Measurements from ENCODE around the gene SAMHD1. TPM values are rescaled to one million over a fixed set of nuclear protein-coding genes. Genes with fewer than 3 reads are reported as not detected.
"Not testable (repeated sequence)": the region's sequence is repeated elsewhere in the genome, so short reads cannot be mapped to it uniquely, and the experiment has no call there.

Gene SAMHD1
- total and polyA plus RNA-seq, 10 donors: 52.3 to 238 (median 195) TPM

DNA sequence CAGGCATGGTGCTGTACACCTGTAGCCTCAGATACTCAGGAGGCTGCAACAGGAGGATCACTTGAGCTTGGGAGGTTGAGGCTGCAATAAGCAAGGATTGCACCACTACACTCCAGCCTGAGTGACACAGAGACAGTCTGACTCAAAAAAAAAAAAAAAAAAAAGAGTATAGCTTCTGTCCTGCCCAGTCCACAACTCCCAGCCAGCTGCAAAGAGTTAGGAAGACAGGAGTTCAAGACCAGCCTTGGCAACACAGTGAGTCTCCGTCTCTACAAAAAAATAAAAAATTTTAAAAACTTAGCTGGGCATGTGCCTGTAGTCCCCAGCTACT lies 103.8 kb downstream of the SAMHD1 start:
- no peak for TF ChIP-seq POLR2A (IDR thresholded peaks at IDR 0.05)
- TF ChIP-seq, protein P1, sequence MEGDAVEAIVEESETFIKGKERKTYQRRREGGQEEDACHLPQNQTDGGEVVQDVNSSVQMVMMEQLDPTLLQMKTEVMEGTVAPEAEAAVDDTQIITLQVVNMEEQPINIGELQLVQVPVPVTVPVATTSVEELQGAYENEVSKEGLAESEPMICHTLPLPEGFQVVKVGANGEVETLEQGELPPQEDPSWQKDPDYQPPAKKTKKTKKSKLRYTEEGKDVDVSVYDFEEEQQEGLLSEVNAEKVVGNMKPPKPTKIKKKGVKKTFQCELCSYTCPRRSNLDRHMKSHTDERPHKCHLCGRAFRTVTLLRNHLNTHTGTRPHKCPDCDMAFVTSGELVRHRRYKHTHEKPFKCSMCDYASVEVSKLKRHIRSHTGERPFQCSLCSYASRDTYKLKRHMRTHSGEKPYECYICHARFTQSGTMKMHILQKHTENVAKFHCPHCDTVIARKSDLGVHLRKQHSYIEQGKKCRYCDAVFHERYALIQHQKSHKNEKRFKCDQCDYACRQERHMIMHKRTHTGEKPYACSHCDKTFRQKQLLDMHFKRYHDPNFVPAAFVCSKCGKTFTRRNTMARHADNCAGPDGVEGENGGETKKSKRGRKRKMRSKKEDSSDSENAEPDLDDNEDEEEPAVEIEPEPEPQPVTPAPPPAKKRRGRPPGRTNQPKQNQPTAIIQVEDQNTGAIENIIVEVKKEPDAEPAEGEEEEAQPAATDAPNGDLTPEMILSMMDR (IDR thresholded peaks at IDR 0.05 in 8 of 11, conservative IDR thresholded peaks at IDR 0.05 in 3 of 11): no peak
- no peak for TF ChIP-seq POLR2AphosphoS5 (IDR thresholded peaks at IDR 0.05)
- H3K4me3 ChIP-seq: no peak overlapping the region
- DNase-seq: no peak

DNA sequence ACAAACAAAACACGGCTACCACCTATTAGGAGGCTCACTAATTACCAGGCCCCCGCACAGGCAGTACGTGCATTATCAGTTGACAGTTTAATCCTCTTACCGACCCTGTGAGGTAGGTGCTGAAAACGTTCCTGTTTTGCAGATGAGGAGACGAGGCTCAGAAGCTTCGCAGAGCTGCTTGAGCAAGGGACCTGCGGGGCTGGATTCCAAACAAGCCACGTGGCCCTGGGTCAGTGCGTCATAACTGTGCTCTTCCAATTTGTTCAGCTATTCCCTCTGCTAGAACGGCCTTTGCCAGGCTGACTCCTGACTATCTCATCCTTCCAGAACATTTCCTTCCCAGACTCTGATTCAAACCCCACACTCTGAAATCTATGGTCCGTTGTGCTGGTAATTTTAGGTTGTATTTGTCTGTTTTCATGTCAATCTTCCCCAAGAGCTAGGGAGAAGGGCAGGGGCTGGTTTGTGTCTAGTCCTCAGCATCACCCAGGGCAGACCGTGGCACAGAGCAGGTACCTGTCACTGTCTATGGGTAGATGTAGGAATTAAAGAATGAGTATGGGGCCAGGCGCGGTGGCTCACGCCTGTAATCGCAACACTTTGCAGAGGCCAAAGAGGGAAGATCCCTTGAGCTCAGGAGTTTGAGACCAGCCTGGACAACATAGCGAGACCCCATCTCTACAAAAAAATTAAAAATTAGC lies 104.3 kb downstream of the SAMHD1 start:
- Histone ChIP-seq H3K36me3 (no peaks in the 10 kb centered on the region), H3K4me1 (peaks cover 34 to 93% (median 84%) of the 10 kb centered on the region in 6 donors), H3K27ac (peak overlapping the region; percentile 19 to 92 (median 82)), H3K27me3 (replicated peaks in 1 of 7) (no peaks in the 10 kb centered on the region), H3K9me3 (peaks cover 0 to 5% (median 2%) of the 10 kb centered on the region in 8 donors), H3K4me3 (no peak overlapping the region)
- TF ChIP-seq, protein P1 (IDR thresholded peaks at IDR 0.05 in 8 of 11, conservative IDR thresholded peaks at IDR 0.05 in 3 of 11): no peak
- TF ChIP-seq POLR2AphosphoS5 (IDR thresholded peaks at IDR 0.05): no peak
- no peak for TF ChIP-seq POLR2A (IDR thresholded peaks at IDR 0.05)
- WGBS, 5 donors: 82 to 88% (median 85%) methylated on average over 18 of the region's 18 CpGs
- intact Hi-C loops (cut with DNase I; ENCODE audit: low total_unique reads): no loop called here
- no peak for DNase-seq

More for the DNA sequence above, 103.8 kb downstream of the SAMHD1 start:
- H3K27ac ChIP-seq: peak overlapping the region in 5 of 8 donors; percentile 25 to 92 (median 32)
- H3K4me1 ChIP-seq: peaks cover 33 to 93% (median 83%) of the 10 kb centered on the region in 6 donors
- H3K9me3 ChIP-seq: peaks cover 0 to 5% (median 2%) of the 10 kb centered on the region in 8 donors
- intact Hi-C loops (cut with DNase I; ENCODE audit: low total_unique reads): no loop called here
- no peaks in the 10 kb centered on the region for H3K27me3 ChIP-seq (replicated peaks in 1 of 7)
- 74 to 92% (median 77%) methylated on average over 1 of the region's 1 CpG for WGBS, 5 donors
- H3K36me3 ChIP-seq: no peaks in the 10 kb centered on the region

DNA sequence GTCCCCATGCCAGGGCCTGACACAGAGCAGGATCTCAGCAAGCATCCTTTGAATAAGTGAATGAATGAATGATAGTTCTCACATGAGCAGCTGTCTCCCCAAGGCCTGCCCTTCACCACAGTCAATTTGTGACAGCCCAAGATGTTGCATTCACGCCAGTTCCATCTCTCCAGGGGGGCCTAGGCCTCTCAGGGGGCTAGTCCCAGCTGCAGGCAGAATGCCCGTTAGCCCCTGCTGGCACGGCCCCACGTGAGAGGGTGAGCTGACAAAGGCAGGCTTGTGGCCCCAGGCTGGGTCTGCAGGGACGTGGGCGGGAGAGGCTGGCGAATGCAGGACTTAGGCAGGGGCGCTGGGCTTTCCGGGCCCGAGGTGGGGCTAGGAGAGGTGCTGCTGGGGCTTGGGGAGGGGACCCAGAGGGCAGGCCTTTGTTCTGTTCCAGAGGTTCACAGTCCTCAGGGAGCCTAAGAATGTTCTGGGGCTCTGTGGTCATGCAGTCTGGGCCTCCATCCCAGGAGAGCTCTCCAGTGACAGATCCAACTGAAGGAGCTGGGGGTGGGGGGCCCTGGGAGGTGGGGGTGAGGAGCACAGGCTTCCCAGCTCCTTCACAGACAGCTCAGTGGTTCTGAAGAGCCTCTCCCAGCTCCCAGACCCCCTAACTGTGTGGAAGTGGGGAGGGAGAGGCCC lies 106.1 kb downstream of the SAMHD1 start:
- peaks cover 36 to 93% (median 82%) of the 10 kb centered on the region in 6 donors for H3K4me1 ChIP-seq
- intact Hi-C loops (cut with DNase I; ENCODE audit: low total_unique reads): no loop called here
- 65 to 87% (median 80%) methylated on average over 6 to 10 of the region's 10 CpGs for WGBS, 5 donors
- peak overlapping the region in 1 of 8 donors; percentile 8 for H3K4me3 ChIP-seq
- no peak for TF ChIP-seq POLR2A (IDR thresholded peaks at IDR 0.05)
- TF ChIP-seq POLR2AphosphoS5 (IDR thresholded peaks at IDR 0.05): peak in 1 of 3 donors; percentile 19
- H3K36me3 ChIP-seq: no peaks in the 10 kb centered on the region
- H3K9me3 ChIP-seq: peaks cover 0 to under 1% (median 0%) of the 10 kb centered on the region in 8 donors
- DNase-seq: peak; percentile 84
- peak overlapping the region in 7 of 8 donors; percentile 46 to 92 (median 88) for H3K27ac ChIP-seq
- no peaks in the 10 kb centered on the region for H3K27me3 ChIP-seq (replicated peaks in 1 of 7)

DNA sequence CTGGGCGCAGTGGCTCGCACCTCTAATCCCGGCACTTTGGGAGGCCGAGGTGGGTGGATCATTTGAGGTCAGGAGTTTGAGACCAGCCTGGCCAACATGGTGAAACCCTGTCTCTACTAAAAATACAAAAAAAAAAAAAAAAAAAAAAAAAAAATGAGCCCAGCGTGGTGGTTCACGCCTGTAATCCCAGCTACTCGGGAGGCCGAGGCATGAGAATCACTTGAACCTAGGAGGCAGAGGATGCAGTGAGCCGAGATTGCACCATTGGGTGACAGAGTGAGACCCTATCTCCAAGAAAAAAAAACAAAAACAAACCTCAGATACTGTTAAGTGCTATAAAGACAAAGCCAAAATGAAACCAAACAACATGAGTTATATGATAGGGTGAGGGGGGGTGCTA lies 110.5 kb downstream of the SAMHD1 start:
- intact Hi-C loops (cut with DNase I; ENCODE audit: low total_unique reads); DNase-seq; H3K9me3 ChIP-seq; H3K27me3 ChIP-seq (replicated peaks in 1 of 7); H3K4me3 ChIP-seq: not testable (repeated sequence)
- 87 to 96% (median 94%) methylated on average over 9 of the region's 9 CpGs for WGBS, 5 donors
- peak overlapping the region in 6 of 8 donors; percentile 84 to 92 (median 88) for H3K27ac ChIP-seq
- H3K36me3 ChIP-seq: peaks cover 0 to 16% (median 2%) of the 10 kb centered on the region in 6 donors
- peaks cover 24 to 91% (median 60%) of the 10 kb centered on the region in 6 donors for H3K4me1 ChIP-seq

Other genes starting within 250 kb of the SAMHD1 start
- 10 to 100 TPM; 26.8 to 32.0 (median 28.1) TPM for gene NDRG3, start 205.6 kb downstream of the SAMHD1 start, total RNA-seq
- gene NDRG3, start 205.6 kb downstream of the SAMHD1 start, polyA plus RNA-seq: 10 to 100 TPM; 15.5 to 22.5 (median 17.6) TPM
- gene DSN1, start 177.9 kb downstream of the SAMHD1 start, total RNA-seq: 10 to 100 TPM in 4 of 7 donors, 1 to 10 TPM in 3; 8.6 to 16.7 (median 10.5) TPM
- 10 to 100 TPM; 12.6 to 16.6 (median 15.7) TPM for gene DSN1, start 177.9 kb downstream of the SAMHD1 start, polyA plus RNA-seq
- gene TLDC2, start 75.6 kb downstream of the SAMHD1 start, total RNA-seq: not detected
- gene TLDC2, start 75.6 kb downstream of the SAMHD1 start, polyA plus RNA-seq: under 1 TPM; 0.05 to 0.16 (median 0.11) TPM
- 10 to 100 TPM in 6 of 7 donors, 1 to 10 TPM in 1; 8.9 to 18.8 (median 12.1) TPM for gene RBL1, start 144.3 kb upstream of the SAMHD1 start, total RNA-seq
- 1 to 10 TPM; 1.8 to 2.7 (median 2.4) TPM for gene RBL1, start 144.3 kb upstream of the SAMHD1 start, polyA plus RNA-seq
- gene RPN2, start 227.6 kb upstream of the SAMHD1 start, total RNA-seq: 100 to 1,000 TPM; 118 to 161 (median 131) TPM
- gene RPN2, start 227.6 kb upstream of the SAMHD1 start, polyA plus RNA-seq: 10 to 100 TPM; 45.7 to 56.1 (median 53.4) TPM
- gene MROH8, start 227.8 kb upstream of the SAMHD1 start, total RNA-seq: 1 to 10 TPM in 6 of 7 donors, under 1 TPM in 1; 0.97 to 4.0 (median 3.3) TPM
- gene MROH8, start 227.8 kb upstream of the SAMHD1 start, polyA plus RNA-seq: 1 to 10 TPM; 1.0 to 3.4 (median 2.3) TPM

Measured in spleen (tissue), 11 donors.